ENCODE results near the gene GPX3.

DNA sequence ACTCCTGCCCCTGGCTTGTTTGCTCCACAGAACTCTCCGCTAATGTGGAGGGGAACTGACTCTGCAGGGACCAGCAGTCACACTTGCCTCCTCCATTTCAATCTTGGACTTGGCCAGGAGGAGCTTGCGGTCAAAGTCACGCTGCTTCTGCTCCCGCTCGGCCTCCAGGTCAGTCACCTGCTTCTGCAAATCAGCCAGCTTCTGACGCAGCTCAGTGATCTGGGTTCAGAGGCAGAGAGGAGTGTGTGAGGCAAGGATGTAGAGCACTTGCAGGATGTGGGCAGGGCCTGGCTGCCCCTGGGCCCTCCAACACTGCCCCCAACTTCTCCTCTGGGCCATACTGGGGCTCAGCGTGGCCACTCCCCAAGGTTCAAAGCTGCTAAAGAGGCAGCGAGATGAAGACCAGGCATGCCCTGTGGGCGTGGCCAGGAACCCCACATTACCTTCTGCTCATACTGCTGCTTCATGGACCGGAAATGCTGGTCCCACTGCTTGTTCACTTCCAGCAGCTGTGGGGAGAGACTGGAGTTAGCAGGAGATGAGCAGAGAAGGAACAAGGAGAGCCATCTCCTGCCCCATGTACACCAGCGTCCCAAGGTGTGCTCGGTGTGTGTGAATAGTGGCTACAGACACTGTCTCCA lies 22.2 kb downstream of the GPX3 start:
- TF ChIP-seq EZH2 (optimal IDR thresholded peaks at IDR 0.05; ENCODE audit: low read depth, low read length) (no peak), EZH2phosphoT487 (IDR thresholded peaks at IDR 0.05; ENCODE audit: low read length) (no peak)
- TF ChIP-seq, protein P1, sequence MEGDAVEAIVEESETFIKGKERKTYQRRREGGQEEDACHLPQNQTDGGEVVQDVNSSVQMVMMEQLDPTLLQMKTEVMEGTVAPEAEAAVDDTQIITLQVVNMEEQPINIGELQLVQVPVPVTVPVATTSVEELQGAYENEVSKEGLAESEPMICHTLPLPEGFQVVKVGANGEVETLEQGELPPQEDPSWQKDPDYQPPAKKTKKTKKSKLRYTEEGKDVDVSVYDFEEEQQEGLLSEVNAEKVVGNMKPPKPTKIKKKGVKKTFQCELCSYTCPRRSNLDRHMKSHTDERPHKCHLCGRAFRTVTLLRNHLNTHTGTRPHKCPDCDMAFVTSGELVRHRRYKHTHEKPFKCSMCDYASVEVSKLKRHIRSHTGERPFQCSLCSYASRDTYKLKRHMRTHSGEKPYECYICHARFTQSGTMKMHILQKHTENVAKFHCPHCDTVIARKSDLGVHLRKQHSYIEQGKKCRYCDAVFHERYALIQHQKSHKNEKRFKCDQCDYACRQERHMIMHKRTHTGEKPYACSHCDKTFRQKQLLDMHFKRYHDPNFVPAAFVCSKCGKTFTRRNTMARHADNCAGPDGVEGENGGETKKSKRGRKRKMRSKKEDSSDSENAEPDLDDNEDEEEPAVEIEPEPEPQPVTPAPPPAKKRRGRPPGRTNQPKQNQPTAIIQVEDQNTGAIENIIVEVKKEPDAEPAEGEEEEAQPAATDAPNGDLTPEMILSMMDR (IDR thresholded peaks at IDR 0.05; ENCODE audit: low read length), result no peak
